Panc1 (cell line): ENCODE data around the gene UBE2QL1.

ENCODE experiments used
- CTCF ChIP-seq: fragments of 450-650 bp; IDR thresholded peaks from 2 replicates; pipeline ENCODE4 v1.5.1; 2017; ENCODE audit warnings: mild to moderate bottlenecking
- POLR2AphosphoS5 ChIP-seq: IDR thresholded peaks from 2 replicates; pipeline ENCODE4 v1.6.1; 2012; ENCODE audit warnings: mild to moderate bottlenecking, low read depth, low read length, moderate library complexity
- REST ChIP-seq, 2 experiments: IDR thresholded peaks; 2 replicates each; pipeline ENCODE4 v1.6.1; 2011 to 2012; ENCODE audit warnings: low read depth in 2 of 2, control low read depth in 1 of 2, low read length in 1 of 2, mild to moderate bottlenecking in 1 of 2, moderate library complexity in 1 of 2; ENCODE audit not compliant: insufficient read depth in 1 of 2
- SIN3A ChIP-seq: IDR thresholded peaks from 2 replicates; pipeline ENCODE4 v1.6.1; 2012; ENCODE audit warnings: low read depth, mild to moderate bottlenecking, low read length, moderate library complexity, borderline replicate concordance; ENCODE audit not compliant: insufficient read depth

- no peak for TF ChIP-seq CTCF
- TF ChIP-seq REST (IDR thresholded peaks at IDR 0.05; ENCODE audit: insufficient read depth in 1 of 2, low read depth in 2 of 2, low read length in 1 of 2) = no peak
- no peak for TF ChIP-seq POLR2AphosphoS5
- no peak for TF ChIP-seq SIN3A
Observed at GRCh38 chr5:6423327-6424109, 25.1 kb upstream of the UBE2QL1 start.
